Right lobe of liver (tissue), 6 donors: Measurements from ENCODE around the gene TAS1R3. TPM values are rescaled to one million over a fixed set of nuclear protein-coding genes. Genes with fewer than 3 reads are reported as not detected.
A peak's percentile ranks its signal among the peaks of the same experiment; 100 is the strongest.

Source experiments
- ATAC-seq, 4 donors: fragments of 200-7000 bp; cut with Tn5 transposase; one replicate each; pipeline ENCODE4 v1.9.1; 2020; ENCODE audit warnings: mild to moderate bottlenecking in 4 of 4, moderate library complexity in 4 of 4
- DNase-seq, 3 donors: peaks; one replicate each; pipeline ENCODE4 v3.0.0-alpha.2; 2020
- H3K27ac ChIP-seq, 3 donors: fragments of 200-600 bp; one replicate each; pipeline ENCODE4 v1.8.0; 2022
- H3K27me3 ChIP-seq, 2 donors: fragments of 200-600 bp; one replicate each; pipeline ENCODE4 v1.8.0; 2022
- H3K36me3 ChIP-seq, 4 donors: fragments of 200-600 bp; sonication (generic) in 1 of 4; one replicate each; pipeline versions ENCODE4 v1.5.1 to v1.8.0; 2017 to 2022; ENCODE audit warnings: control low read depth in 1 of 4
- H3K4me1 ChIP-seq, 4 donors: fragments of 200-600 bp; sonication (generic) in 1 of 4; one replicate each; pipeline versions ENCODE4 v1.5.1 to v1.8.0; 2017 to 2022; ENCODE audit warnings: control low read depth in 1 of 4
- H3K4me3 ChIP-seq, 3 donors: fragments of 200-600 bp; one replicate each; pipeline ENCODE4 v1.8.0; 2022
- H3K9me3 ChIP-seq, 4 donors: fragments of 200-600 bp; sonication (generic) in 1 of 4; one replicate each; pipeline versions ENCODE4 v1.5.1 to v1.8.0; 2017 to 2022; ENCODE audit warnings: control low read depth in 1 of 4
- POLR2A ChIP-seq: fragments of 450-650 bp; IDR thresholded peaks from one replicate; pipeline ENCODE4 v1.6.1; 2017; ENCODE audit warnings: antibody characterized with exemption, mild to moderate bottlenecking
- WGBS: methylation state at CpG from one replicate; pipeline ENCODE4 v1.1.6; 2018; ENCODE audit warnings: low coverage, low lambda C conversion rate; ENCODE audit not compliant: insufficient coverage; ENCODE audit errors: missing lambda C conversion rate; 5-methylcytosine and 5-hydroxymethylcytosine counted together
- intact Hi-C, 2 donors: fragments of 100-400 bp; cut with DNase I; formaldehyde crosslinking; loops; one replicate each; pipeline versions ENCODE4 v1.11.2 to v1.14.1; 2022
- total RNA-seq, 6 experiments: library from RNA; depleted of rRNA in 2 of 6; stranded (reverse); fragments of >200 nt in 2 of 6; fragmentation: NEBNext Ultra II Directional in 3 of 6; extraction: Animal tissue kit (Norgen Biotek cat#: 25700) in 3 of 6; gene quantifications; one replicate each; pipeline versions ENCODE4 v1.1.0 to v1.2.4, GENCODE V29; 2016 to 2023
- TF ChIP-seq, protein P1 (sequence below), 4 donors: fragments of 200-600 bp in 3 of 4; fragments of 450-650 bp in 1 of 4; IDR thresholded peaks; one replicate each; pipeline versions ENCODE4 v1.5.1 to v1.8.0; 2016 to 2022; ENCODE audit warnings: antibody characterized with exemption in 4 of 4, mild to moderate bottlenecking in 2 of 4
- donor health status: DM: no; HTN: yes; CAD: no.
- donor health status: DM: no; HTN: no; CAD: no.
- donor health status: DM: no; HTN: no; CAD: no.
- donor health status: DM: no; HTN: yes; CAD: no.
- donor health status: DM: no; HTN: yes; CAD: no.

TAS1R3 gene
- total RNA-seq, 6 experiments from 2014 or later: 0.10 to 2.7 (median 0.33) TPM

DNA sequence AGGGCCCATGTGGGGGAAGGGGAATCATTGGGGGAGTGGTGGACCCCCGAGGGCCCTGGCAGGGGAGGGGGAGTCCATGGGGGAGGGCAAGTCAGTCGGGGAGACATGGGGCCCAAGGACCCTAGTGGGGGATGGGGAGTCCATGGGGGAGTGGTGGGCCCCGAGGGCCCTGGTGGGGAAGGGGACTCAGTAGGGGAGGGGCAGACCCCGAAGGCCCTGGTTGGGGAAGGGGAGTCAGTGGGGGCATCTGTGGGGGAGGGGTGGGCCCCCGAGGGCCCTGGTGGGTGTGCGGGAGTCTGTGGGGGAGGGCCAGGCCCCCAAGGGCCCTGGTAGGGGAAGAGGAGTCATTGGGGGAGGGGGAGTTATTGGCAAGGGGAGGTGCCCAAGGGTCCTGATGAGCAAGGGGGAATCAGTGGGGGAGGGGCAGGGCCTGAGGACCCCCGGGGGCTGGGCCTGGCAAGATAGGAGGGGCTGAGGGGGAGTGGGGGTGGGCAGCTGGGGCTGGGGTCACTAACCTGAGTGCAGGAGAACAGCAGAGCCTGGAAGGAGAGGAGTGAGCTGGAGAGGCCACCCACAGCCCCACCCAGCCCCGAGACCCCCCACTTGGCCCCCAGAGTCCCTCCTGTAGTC lies 25.2 kb downstream of the TAS1R3 start:
- ATAC-seq (no peak), DNase-seq (no peak)
- Histone ChIP-seq H3K9me3 (no peaks in the 10 kb centered on the region), H3K36me3 (no peaks in the 10 kb centered on the region), H3K27ac (no peak overlapping the region), H3K4me3 (no peak overlapping the region), H3K4me1 (no peaks in the 10 kb centered on the region), H3K27me3 (peaks cover 0 to 5% of the 10 kb centered on the region in 2 donors)
- TF ChIP-seq, protein P1, sequence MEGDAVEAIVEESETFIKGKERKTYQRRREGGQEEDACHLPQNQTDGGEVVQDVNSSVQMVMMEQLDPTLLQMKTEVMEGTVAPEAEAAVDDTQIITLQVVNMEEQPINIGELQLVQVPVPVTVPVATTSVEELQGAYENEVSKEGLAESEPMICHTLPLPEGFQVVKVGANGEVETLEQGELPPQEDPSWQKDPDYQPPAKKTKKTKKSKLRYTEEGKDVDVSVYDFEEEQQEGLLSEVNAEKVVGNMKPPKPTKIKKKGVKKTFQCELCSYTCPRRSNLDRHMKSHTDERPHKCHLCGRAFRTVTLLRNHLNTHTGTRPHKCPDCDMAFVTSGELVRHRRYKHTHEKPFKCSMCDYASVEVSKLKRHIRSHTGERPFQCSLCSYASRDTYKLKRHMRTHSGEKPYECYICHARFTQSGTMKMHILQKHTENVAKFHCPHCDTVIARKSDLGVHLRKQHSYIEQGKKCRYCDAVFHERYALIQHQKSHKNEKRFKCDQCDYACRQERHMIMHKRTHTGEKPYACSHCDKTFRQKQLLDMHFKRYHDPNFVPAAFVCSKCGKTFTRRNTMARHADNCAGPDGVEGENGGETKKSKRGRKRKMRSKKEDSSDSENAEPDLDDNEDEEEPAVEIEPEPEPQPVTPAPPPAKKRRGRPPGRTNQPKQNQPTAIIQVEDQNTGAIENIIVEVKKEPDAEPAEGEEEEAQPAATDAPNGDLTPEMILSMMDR (IDR thresholded peaks at IDR 0.05): no peak
- TF ChIP-seq POLR2A: no peak
- intact Hi-C loops: no loop called here
- 47% methylated on average over 8 of the region's 8 CpGs for WGBS

DNA sequence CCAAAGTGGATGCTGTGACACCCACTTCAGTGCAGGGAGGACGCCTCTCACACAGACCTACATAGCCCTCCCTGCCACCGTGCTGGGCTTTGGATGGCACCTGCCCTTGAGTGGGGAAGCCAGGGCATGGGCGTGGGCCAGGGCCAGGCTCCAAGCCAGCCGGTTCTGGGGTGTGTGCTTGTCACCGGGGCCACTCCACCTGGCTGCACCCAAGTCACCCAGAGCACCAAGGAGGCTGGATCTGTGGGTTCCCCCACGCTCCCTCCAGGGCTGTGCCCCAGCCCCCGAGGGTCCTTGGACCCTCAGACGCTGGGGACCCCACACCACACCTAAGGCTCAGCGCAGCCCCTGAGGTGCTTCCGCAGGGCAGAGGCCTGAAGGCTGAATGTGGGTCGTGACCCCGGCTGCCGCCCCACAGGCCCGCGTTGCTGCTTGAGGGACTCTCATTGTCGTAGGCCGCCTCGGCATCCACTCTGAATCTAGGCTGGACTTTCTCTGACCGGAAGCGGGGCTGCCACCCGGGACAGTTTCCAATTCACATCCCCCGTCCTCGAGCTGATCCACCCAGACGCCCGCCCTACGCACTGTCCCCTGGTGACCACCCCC lies 25.8 kb downstream of the TAS1R3 start:
- no peak for TF ChIP-seq POLR2A
- TF ChIP-seq, protein P1 (IDR thresholded peaks at IDR 0.05): no peak
- ATAC-seq (no peak), DNase-seq (peak in 1 of 3 donors; percentile 21)
- no peak overlapping the region for H3K4me3 ChIP-seq
- no peaks in the 10 kb centered on the region for H3K36me3 ChIP-seq
- H3K27ac ChIP-seq: no peak overlapping the region
- peaks cover 0 to 5% of the 10 kb centered on the region in 2 donors for H3K27me3 ChIP-seq
- H3K4me1 ChIP-seq: no peaks in the 10 kb centered on the region
- no peaks in the 10 kb centered on the region for H3K9me3 ChIP-seq
- no CpG with 5 or more reads among the region's 26 CpGs for WGBS
- intact Hi-C loops: no loop called here

DNA sequence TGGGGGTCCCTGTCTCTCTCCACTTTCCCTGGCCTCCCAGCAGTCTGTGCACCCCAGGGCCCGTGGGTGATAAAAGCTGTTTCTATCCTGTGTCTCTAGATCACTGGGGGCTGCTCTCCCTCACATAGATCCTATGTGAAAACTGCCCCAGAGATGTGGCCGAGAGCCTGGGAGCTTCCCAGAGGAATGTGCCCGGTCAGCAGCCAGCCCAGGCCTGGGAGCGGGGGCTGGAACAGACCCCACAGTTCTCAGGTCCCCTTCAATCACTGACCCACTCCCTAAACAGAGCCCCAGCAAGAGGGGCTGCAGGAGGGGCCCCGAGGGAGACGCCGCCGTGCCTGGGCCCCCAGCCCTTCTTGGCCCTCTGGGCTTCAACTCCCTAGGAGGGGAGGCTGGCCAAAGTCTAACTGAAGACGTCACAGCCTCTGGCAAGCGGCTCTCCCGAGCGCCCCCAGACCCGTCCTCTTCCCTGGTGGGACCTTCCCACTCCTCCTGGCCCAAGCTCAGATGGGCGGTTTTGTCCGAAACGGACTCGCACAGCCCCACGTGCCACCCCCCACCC lies 26.9 kb downstream of the TAS1R3 start:
- intact Hi-C loops: no loop called here
- no peaks in the 10 kb centered on the region for H3K9me3 ChIP-seq
- H3K4me3 ChIP-seq: peak overlapping the region; percentile 11 to 27 (median 14)
- H3K4me1 ChIP-seq: no peaks in the 10 kb centered on the region
- TF ChIP-seq POLR2A: no peak
- TF ChIP-seq, protein P1 (IDR thresholded peaks at IDR 0.05): no peak
- ATAC-seq: no peak
- peaks cover 0 to 5% of the 10 kb centered on the region in 2 donors for H3K27me3 ChIP-seq
- no peaks in the 10 kb centered on the region for H3K36me3 ChIP-seq
- WGBS: 57% methylated on average over 1 of the region's 18 CpGs
- peak overlapping the region; percentile 33 to 47 (median 43) for H3K27ac ChIP-seq
- DNase-seq: peak in 1 of 3 donors; percentile 17

DNA sequence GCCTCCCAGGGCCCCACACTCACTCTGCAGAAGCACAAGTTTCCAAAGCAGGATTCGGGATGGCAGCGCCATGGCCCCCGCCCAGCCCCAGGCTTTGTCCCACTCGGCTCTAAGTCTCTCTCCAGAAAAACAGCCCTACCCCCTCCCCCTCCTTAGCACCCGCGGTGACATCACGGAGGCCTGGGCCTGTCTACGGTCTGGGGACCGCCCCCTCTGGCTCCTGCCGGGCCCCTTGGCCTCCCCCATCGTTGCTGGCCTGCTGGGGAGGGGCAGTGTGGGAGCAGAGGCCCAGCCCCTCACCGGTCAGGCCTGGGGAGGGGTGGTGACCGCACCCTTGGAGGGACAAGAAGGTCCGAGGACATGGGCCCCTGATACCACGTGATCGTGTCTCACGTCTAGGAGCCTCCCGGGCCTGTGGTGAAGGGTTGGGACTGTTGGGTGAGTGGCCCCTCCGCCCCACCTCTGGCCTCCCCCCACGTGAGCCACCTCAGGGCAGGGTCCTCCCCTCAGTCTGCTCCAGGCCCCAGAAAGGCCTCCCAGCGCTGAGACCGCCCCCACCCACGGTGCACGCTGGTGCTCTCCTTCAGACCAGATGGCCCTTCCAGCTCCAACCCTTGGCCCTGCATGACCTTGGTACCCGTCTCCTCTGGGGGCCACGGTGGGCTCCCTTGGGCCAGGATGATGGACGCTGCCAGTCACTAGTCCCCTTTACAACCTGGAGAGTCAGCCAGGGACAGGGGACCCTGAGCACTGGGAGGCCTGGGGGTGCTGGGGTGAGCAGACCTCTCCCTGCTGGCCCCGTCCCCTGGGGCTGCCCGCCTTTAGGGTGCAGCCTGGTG lies 27.6 kb downstream of the TAS1R3 start, which contains the start of gene MXRA8:
TSS of gene MXRA8 (minus strand) at position 123 of the 839 bp plus-strand sequence. CDS start at position 72, 51 bp downstream.
- peaks cover 0 to 5% of the 10 kb centered on the region in 2 donors for H3K27me3 ChIP-seq
- TF ChIP-seq, protein P1 (IDR thresholded peaks at IDR 0.05): no peak
- TF ChIP-seq POLR2A: no peak
- no peaks in the 10 kb centered on the region for H3K4me1 ChIP-seq
- peak in 2 of 4 donors; percentile 15 to 19 for ATAC-seq
- peak within 1 kb of the TSS; percentile 33 to 47 (median 43) for H3K27ac ChIP-seq
- H3K36me3 ChIP-seq: no peaks in the 10 kb centered on the region
- peak in 1 of 3 donors; percentile 26 for DNase-seq
- 31% methylated on average over 6 of the region's 29 CpGs for WGBS
- no peaks in the 10 kb centered on the region for H3K9me3 ChIP-seq
- intact Hi-C loops: no loop called here
- peak within 1 kb of the TSS; percentile 11 to 27 (median 14) for H3K4me3 ChIP-seq
